NCI-H2081 treated with DMSO at 0.1 percent for 48 hours (cell line): ENCODE data around the gene USP36.
A peak's percentile ranks its signal among the peaks of the same experiment; 100 is the strongest.
"Not testable (repeated sequence)": the region's sequence is repeated elsewhere in the genome, so short reads cannot be mapped to it uniquely, and the experiment has no call there.

ENCODE experiments used
- DNase-seq: peaks from one replicate; lab custom pipeline; 2025; lab: John Stamatoyannopoulos, UW

USP36 gene

DNA sequence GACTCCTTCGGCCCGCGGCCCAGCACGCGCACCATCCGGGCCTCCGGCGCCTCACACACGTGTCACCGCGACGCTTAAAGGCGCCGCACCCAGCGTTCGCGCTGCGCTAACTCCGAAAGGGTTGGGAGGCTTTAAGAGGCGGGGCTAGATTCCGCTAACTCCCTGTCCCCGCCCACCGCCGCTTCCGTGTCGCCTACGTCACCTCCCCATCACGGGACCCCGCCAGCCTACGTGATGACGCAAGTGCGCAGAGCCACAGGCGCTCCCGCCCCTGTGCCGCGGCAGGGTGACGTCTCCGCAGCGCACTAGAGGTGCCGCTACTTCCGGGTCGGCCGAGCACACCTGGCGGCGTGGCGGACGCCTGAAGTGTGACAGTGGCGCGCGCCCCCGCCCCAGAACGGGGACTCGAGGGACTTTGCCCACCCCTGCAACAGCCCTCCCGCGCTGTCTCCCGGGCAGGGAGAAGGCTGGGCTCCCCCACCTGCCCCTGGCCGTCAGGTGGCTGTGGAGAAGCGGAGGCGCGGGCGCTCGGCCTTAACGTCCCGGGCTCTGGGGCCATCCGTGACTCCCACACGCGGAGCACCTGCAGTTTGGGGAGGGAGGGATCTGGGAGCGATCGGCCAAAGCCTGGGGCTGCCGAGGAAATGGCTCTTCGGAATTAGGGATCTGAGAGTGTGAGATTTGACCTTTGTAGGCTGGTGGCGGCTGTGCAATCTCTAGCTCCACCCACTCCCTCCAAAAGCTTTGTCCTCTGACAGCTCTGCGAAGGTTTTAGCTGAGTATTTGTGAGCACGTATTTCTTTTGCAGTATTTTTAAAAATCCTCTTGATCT is at the start of gene USP36:
Gene USP36 (minus strand): TSS at position 35 of the 832 bp plus-strand sequence. CDS start 4,451 bp downstream, outside the sequence.
- peak; percentile 97 for DNase-seq

DNA sequence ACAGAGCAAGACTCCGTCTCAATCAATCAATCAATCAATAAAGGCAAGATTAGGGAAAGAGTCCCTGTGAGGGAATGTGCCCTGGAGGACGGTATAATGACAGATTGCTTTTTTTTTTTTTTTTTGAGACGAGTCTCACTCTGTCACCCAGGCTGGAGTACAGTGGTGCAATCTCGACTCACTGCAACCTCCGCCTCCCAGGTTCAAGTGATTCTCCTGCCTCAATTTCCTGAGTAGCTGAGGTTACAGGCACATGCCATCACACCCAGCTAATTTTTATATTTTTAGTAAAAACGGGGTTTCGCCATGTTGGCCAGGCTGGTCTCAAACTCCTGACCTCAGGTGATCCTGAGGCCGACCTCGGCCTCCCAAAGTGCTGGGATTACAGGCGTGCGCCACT is 49.5 kb upstream of the USP36 start:
- DNase-seq, result not testable (repeated sequence)

DNA sequence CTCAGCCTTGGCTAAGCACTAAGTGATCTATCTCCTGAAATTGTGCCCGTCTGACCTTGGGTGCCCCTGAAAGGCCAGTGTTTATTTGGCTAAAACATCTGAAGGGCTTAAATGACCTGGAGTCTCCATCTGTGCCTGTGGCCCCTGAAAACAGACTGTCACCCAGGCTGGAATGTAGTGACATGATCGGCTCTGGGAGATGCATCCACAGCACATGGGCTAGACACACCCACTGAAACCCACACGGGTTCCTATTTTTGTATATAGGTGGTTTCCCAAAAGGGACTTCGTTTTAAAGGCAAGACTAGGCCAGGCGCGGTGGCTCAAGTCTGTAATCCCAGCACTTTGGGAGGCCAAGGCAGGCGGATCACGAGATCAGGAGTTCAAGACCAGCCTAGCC is 48.9 kb upstream of the USP36 start:
- DNase-seq, result no peak

DNA sequence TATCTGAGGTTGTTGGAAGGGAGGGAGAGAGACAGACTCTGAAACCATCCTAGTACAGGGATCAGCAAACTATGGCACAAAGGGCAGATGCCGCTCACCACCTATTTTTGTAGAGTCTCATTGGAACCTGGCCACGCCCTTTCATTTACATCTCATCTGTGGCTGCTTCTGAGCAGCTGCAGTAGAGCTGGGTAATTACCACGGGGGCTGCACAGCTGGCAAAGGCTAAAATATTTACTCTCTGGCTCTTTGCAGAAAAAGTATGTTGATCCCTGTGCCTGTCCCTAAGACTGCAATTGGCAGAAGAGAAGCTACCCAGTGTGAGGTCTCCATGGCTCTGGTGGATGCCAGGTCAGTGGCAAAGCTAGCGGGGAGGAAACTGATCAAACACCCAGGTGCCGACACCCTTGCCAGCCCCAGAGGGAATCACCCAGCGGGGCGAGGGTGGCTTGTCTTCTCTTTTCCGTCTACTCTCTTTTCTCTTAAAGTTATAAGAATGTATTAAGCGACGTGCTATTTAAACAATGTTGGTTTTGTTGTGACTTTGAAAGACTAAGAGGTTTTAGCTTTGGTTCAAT is 48.4 kb upstream of the USP36 start:
- peak; percentile 52 for DNase-seq

DNA sequence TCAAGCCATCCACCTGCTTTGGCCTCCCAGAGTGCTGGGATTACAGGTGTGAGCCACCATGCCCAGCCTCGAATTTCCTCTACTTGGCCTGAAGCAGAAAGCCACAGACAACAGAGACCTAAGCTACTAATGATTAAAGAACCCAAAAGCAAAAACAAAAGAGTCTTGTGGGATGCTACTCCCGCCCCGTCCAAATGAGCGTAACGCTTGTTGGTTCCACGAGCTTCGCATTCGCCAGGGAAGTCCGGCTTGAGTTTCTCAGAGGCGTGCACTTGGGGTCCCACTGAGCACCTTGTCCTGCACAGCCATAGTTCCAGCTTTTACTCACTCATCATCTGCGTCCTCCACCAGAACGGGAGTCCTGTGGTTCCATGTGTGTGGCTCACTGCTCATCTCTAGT is 46.3 kb upstream of the USP36 start:
- DNase-seq, result no peak

DNA sequence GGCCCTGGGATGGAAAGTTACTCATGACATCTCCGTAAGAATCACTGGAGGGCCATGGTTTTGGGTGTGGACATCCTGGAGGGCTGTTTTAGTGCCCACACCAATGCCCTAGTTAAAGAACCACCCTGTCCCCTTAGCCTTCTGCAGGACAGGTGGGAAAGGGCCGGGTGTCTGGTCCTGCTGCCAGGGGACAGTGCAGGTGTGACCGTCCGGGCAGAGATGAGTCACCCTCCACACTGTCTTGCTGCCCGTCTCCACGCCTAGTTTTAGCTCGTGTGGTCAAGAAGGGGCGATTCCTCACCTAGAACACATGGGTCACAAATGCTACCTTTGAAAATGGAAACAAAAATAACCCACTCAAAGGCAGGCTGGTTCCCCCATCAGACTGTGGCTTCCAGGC is 45.3 kb upstream of the USP36 start:
- DNase-seq, result no peak

DNA sequence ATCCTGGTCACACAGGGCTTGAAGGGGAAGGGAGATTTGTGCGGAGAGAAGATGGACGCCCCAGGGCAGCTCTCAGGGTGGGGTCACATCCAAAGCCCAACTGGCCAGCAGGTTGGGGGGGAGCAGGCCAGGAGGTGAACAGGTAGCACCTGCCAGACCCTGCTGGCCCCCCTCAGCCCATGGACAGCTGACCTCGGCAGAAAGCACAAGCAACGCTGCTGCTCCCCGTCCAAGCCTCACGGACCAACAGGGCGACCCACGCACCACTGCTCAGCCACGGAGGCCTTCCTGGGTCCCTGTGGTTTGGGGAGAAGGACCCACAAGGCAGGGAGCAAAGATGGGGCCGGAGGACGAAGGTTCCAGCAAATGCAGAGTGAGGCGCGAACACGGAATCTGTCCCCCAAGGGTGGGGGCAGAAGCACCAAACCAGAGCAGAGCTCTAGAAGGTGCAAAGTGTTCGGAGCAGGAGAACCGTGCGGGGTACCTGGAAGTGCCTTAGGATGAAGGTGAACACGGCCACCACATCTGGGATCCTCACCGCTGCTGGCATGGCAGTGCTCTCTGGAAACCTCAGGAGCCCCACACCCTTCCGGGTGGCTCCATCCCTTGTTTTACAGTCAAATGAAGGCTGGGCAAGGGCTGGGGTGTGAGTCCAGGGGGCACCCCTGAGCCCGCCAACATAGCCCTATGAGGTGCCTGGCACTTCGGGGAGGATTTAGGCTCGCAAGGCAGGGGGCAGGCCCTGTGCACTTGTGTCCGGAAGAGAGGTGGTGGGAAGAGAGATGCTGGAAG is 44.5 kb upstream of the USP36 start:
- DNase-seq, result no peak

DNA sequence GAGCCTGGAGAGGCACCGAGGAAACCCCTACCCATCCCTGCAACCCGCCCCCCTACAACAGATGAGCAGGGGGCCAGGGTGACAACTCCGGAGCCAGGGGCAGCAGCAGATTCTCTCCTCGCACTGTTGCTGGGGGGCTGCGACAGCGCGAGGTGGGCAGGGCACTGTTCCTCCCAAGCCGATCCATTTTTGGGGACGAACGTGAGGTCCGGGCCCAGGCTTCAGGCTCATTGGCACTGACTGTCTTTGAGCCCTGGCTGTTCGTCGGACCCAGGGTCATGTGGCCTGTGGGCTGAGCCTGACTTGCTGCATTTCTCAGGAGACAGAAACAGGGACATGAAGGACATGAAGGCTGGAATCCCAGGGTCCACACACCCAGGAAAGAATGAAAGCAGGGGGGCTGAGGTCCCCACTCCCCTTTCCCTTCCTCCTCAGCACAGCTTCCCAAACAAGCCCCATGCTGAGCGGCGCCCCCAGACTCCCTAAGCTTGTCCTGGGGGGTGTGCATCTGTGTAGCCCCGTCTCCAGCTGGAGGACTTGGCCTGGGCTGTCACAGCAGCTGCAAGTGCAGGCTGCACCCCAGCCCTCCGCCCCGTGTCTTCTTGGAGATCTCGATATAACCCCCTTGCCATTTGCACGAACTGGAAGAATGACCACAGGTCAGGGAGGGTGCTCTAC is 43.7 kb upstream of the USP36 start:
- no peak for DNase-seq

DNA sequence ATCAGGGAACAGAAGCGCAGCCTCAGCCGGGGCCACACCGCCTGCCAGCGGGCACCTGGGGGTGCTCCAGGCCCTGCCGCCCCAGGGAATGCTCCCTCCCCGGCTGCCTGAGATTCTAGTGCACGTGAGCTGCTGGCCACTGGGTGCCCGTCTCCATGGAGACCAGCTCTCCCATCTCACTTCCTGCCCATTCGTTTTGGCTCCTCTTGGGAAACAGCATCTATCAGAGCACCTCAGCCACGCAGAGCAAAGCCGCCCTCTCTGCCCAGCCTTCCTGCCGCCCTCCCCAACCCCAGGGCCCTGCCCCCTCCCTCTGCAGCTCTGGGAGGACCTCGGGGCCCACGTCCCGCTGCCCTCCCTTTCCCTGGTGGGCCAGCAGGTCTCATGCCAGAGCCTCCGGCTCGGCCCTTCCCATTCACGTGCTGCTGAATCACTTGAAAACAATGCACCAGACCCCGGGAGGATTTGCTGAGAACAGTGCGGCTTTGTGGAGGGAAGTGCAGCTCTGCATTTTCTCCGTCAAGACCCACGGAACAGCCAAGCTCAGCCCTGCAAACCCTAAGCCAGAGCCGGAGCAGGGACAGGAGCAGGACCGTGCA is 43.0 kb upstream of the USP36 start:
- peak; percentile 59 for DNase-seq

DNA sequence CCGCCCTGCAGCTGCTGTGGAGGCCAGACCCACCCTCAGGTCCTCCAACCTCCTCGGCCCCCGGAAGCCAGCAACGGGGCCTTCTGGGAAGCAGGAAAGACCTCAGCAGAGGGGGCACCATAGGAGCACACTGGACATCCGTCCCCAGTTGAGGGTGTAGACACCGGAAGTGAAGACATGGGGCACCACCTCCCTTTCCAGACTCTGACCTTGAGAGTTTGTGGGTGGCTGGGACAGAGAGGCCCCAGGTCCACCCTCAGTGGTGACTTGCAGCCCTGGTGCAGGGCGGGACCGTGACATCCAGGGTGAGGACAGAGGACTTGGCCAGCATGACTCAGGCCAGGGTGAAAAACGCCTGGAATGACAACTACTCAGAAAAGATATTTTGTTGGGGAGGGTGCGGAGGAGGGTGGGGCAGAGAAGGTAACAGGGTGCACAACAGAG is 42.5 kb upstream of the USP36 start:
- DNase-seq, result no peak

DNA sequence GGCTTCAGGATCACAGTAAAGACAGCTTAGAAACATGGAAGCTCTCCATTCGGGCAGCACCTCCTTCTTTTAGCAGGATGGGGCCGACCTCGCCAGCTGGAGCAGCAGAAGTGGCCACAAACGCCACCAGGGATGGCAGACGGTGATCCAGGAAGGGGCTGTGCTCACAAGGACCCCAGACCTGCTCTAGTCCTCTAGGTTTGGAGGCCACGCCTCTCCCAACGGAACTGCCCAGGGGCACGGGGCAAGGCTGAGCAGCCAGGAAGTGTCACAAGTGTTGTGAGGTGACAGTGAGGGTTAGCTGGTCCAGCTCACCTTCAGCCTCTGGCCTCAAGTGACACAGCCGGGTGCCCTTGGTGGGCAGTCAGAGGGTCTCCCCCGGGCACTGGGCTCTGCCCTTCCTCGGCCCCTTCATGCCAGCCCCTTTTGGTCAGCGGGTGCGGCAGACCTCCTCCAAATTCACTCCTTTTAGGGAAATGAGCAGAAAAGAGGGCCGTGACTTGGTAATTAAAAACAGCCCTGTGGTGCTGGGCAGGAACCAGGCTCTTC is 42.0 kb upstream of the USP36 start:
- no peak for DNase-seq

DNA sequence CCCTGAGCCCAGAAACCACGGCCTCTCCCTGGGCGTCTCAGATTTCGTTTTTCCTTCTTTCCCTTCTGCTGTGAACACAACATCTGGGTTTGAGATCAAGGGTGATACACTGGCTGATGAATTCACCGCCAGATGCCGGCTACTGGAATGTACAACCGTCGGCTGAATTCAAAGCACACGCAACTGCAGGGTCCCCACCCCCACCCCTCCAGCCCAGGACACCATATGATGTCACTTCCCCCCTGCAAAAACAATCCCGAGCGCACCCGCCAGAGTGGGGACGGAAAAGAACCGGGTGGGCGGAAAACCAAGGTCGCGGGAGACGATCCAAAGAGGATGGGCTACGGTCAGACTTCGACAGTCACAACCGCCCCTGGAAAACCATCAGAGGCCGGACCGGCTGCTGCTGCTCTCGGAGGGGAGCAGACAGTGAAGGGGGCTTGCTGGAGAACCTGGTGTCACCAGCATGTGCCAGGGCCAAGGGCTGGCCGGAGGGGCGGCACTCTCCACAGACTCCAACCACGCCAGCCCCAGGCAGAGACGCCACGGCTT is 39.1 kb upstream of the USP36 start:
- DNase-seq, result no peak

DNA sequence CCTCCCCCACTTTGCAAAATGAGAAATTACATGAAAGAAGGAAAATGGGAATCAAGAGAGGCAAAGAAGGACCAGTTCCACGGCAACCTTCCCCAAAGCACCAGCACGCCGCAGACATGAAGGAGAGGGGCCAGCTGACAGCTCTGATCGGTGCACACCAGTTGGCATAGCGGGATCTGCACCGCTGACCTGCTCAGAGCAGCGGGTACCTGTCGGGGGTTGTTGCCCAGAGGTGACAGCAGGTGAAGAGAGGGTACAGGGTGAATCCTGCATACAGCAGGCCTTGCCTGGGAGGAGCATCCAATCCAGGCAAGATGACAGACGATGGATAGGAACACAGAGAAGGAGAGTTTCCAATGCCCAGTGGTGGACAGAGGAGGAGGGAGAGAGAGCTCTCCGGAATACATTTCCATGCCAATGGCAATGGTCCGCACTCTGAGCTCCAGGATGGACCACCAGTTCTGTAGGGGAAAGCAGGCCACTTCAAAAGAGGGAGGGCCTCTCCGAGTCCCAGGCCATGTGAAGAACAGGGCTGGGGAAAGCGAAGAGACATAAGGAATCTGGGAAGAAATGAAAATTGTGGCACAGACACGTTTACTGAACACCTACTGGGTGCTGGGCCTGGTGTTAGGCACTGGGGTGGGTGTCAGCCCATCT is 38.4 kb upstream of the USP36 start:
- DNase-seq, result no peak

DNA sequence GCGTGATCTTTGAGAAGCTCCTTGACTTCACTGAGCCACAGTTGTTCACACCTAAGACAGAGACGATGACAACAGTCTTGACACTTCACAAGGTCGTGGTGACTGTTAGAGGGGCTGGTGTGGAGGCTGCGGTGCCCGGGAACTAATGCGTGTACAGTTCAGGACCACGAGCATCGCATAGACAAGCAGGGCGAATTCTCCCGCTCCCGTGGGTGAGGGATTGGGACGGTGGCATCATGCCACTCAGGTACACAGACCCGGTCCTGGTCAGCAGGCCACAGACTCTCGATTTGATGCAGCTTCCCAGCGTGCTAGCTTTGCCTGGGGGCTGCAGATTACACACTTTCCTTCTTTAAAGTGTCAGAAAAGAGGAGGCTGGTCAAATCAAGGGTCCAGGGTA is 37.6 kb upstream of the USP36 start:
- DNase-seq, result no peak

DNA sequence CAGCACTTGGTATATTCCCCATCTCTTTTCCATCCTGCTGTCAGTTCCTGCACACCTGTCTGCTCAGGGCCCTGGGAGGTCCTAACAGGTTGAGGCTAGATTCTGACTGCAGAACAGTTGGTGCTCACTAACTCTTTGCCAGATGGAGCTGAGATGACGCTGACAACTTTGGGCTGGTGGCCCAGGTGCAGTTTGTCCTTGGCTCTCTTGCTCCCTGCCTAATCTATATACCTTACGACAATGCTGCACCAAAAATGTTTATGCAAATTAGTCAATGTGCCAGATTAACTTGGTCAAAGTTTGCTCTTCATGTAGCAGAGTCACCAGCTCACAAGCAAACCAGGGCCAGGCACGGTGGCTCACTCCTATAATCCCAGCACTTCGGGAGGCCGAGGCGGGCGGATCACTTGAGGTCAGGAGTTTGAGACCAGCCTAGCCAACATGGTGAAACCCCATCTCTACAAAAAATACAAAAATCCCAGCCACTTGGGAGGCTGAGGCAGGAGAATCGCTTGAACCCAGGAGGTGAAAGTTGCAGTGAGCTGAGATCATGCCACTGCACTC is 36.4 kb upstream of the USP36 start:
- not testable (repeated sequence) for DNase-seq

DNA sequence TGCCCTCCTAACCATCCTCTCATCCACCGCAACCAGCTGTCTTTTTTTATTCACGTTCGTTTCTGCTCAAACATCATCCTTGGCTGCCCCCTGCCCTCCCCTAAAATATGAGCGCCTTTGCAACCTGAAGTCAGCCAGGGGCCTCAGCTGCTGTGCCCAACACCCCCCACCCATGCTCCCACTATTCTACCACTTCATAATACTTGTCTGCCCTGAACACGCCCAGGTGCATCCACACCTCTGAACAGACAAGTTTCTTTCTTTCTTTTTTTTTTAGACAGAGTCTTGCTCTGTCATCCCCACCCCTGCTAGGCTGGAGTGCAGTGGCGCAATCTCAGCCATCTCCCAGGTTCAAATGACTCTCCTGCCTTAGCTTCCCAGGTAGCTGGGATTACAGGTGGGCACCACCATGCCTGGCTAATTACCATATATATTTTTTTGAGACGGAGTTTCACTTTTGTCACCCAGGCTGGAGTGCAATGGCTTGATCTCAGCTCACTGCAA is 35.5 kb upstream of the USP36 start:
- DNase-seq, result no peak

DNA sequence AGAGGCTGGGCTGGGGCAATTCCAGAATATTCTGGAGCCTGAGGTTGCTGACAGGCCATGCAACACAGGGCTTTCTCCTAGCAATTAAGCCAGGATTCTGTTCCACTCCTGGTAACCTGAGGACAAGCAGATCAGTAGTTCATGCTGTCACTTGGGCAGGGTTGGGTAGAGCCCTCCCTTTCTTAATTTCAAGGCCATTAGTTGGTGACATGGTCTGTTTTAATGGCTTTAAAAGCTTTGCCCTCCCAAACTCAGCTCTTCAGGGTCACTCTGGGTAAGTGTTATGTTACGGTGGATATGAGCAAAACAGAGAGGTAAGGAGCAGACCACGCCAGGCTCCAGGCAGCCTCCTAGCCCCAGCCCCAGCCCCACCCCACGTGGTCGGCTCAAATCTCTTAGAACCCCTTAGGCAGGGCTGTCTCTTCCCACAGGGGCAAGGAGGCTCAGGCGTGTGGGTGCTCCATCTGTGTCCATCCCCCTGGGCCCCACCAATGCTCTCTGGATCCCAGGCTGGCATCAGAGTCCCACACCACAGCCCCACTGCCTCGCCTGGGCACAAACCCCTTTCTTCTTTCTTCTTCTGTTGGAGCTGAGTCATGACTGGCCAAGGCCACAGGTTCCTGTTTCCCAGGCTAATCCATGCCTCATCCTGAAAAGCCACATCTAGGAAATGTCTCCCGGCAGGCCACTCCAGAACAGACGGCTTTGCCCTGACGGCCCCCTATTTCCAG is 34.9 kb upstream of the USP36 start:
- DNase-seq, result no peak

DNA sequence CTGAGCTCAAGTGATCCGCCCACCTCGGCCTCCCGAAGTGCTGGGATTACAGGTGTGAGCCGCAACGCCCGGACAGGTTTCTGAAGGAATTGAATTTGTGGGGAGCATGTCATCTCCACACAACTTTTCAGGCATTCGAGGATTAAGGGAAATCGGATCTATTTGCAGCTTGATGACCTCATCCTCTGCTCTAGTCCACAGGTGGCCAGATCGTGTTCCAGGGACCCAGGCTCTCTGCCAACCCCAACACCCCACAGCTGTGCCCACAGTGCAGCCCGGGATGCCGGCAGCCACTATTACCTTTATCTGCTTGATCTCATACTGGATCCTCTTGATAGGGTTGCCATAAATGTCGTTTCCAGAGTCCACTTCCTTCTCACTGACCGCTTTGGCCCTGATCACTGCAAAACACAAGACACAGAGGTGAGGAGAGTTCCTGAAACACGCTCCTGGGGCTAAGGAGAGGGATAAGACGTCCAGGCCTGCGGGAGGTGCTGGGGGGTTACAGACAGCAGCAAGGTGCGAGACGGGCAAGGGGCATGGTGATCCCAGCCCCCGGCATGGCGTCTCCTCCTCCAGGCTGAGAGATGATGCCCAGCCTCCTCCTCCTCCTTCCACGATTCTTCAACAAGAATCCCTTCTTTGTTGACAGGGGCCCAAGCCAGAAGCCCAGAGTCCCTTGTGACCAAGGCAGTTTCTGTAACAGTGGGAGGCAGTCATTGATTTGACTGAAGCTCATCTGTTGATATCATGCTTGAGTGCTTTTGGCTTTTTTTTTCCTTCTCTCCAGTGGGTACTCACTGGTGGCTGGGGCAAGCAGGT is 33.1 kb upstream of the USP36 start:
- DNase-seq, result peak; percentile 78

DNA sequence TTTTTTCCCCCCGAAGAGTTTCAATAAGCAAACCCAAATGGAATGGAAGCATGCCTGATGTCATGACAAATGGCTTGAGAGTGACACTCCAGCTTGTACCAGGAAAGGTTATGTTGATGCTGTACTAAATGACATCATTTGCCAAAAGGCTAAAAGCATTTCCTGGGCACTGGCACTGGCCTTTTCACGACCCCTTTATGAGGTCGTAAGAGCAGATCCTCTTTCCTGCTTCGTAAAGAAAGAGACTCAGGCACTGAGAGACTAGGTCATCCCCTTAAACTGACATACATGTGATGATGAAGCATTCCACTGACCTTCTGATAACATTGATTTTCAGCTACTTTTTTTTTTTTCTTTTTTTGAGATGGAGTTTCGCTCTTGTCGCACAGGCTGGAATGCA is 31.9 kb upstream of the USP36 start:
- no peak for DNase-seq
